ENCODE measurements around the gene DDX49.

- TF ChIP-seq SIN3A (IDR thresholded peaks at IDR 0.05; ENCODE audit: borderline replicate concordance, insufficient read depth, low read length) (no peak), TAF1 (IDR thresholded peaks at IDR 0.05; ENCODE audit: borderline replicate concordance, insufficient read depth, low read length) (no peak), POLR2AphosphoS5 (IDR thresholded peaks at IDR 0.05; ENCODE audit: low read depth, low read length) (no peak), REST (IDR thresholded peaks at IDR 0.05; ENCODE audit: insufficient read depth in 1 of 2, low read depth in 2 of 2, low read length in 2 of 2) (no peak)
These were observed 48.0 kb upstream of the DDX49 start for GRCh38 chr19:18871543-18871942.
